HepG2 (cell line): ENCODE data around the gene CTSV. TPM values are rescaled to one million over a fixed set of nuclear protein-coding genes. Genes with fewer than 3 reads are reported as not detected.
"Not testable (repeated sequence)": the region's sequence is repeated elsewhere in the genome, so short reads cannot be mapped to it uniquely, and the experiment has no call there.

ENCODE experiments used
- ATAC-seq: fragments of 200-7000 bp; cut with Tn5 transposase; 3 replicates; pipeline ENCODE4 v1.9.1; 2020; ENCODE audit warnings: mild to moderate bottlenecking, moderate library complexity
- BruUV-seq: library from RNA; stranded (reverse); fragments of 400-500 nt; replicated peaks from 2 replicates; lab custom pipeline; 2021; lab: Mats Ljungman, UMichigan
- CTCF ChIA-PET: fragments of 300-600 bp; formaldehyde crosslinking; extraction: SDS; loops from one replicate; lab custom pipeline; 2021; ENCODE audit warnings: low total read pairs, inconsistent platforms, low intra/inter-chr PET ratio; lab: Yijun Ruan, JAX
- POLR2A ChIA-PET: fragments of 350-600 bp; sonication (Branson Sonifier 250); formaldehyde crosslinking; loops from one replicate; lab custom pipeline; 2020; ENCODE audit warnings: antibody characterized with exemption, inconsistent platforms; lab: Yijun Ruan, JAX
- DNase-seq: peaks from one replicate; pipeline ENCODE4 v3.0.0-alpha.2; 2015; ENCODE audit warnings: low spot score
- FAIRE-seq: peaks from 3 replicates; lab custom pipeline; 2011; peaks lifted over from hg19 to GRCh38; lab: Jason Lieb, UNC
- H2AFZ ChIP-seq: one replicate; pipeline ENCODE4 v1.6.1; 2011; ENCODE audit warnings: low read length, inconsistent platforms
- H3K27ac ChIP-seq: fragments of 300-600 bp; 3 replicates; pipeline ENCODE4 v1.8.0; 2011; ENCODE audit warnings: mixed run types, mild to moderate bottlenecking, mixed read lengths, low read length, inconsistent platforms; ENCODE audit not compliant: insufficient read depth; ENCODE audit errors: extremely low read length
- H3K27me3 ChIP-seq, 2 experiments: fragments of 200-600 bp in 1 of 2; 2 replicates in 1 of 2; 3 replicates in 1 of 2; pipeline versions ENCODE4 v1.6.0 to v1.8.0; 2011; ENCODE audit warnings: low read length in 2 of 2, mild to moderate bottlenecking in 2 of 2, moderate library complexity in 2 of 2, inconsistent platforms in 1 of 2; ENCODE audit not compliant: insufficient read depth in 2 of 2, control insufficient read depth in 1 of 2
- H3K36me3 ChIP-seq, 2 experiments: fragments of 200-600 bp in 1 of 2; replicated peaks in 1 of 2; 2 replicates in 1 of 2; 3 replicates in 1 of 2; pipeline versions ENCODE4 v1.5.1 to v1.8.0; 2011; ENCODE audit warnings: low read length in 2 of 2, inconsistent platforms in 1 of 2; ENCODE audit not compliant: insufficient read depth in 2 of 2, control insufficient read depth in 1 of 2
- H3K4me1 ChIP-seq: 2 replicates; pipeline ENCODE4 v1.5.1; 2012; ENCODE audit warnings: low read length, inconsistent platforms; ENCODE audit not compliant: insufficient read depth
- H3K4me2 ChIP-seq: 2 replicates; pipeline ENCODE4 v1.6.0; 2011; ENCODE audit warnings: low read depth, low read length, inconsistent platforms
- H3K4me3 ChIP-seq, 3 experiments: fragments of 200-600 bp in 1 of 3; sonication (generic), shearing (Covaris generic) in 1 of 3; replicated peaks in 1 of 3; 2 replicates each; pipeline ENCODE4 v1.5.1; 2011 to 2016; ENCODE audit warnings: low read length in 3 of 3, inconsistent platforms in 2 of 3, low read depth in 2 of 3, mild to moderate bottlenecking in 2 of 3, control low read depth in 1 of 3, mixed read lengths in 1 of 3; ENCODE audit not compliant: insufficient read depth in 1 of 3
- H3K79me2 ChIP-seq: one replicate; pipeline ENCODE4 v1.6.1; 2011; ENCODE audit warnings: low read length, inconsistent platforms; ENCODE audit not compliant: insufficient read depth
- H3K9ac ChIP-seq: 2 replicates; pipeline ENCODE4 v1.6.0; 2011; ENCODE audit warnings: mild to moderate bottlenecking, low read depth, low read length, inconsistent platforms; ENCODE audit not compliant: insufficient read depth
- H3K9me3 ChIP-seq: 2 replicates; pipeline ENCODE4 v1.5.1; 2012; ENCODE audit warnings: mild to moderate bottlenecking, low read length
- H4K20me1 ChIP-seq: 2 replicates; pipeline ENCODE4 v1.6.0; 2011; ENCODE audit warnings: inconsistent platforms, mild to moderate bottlenecking, low read length, moderate library complexity; ENCODE audit not compliant: insufficient read depth
- WGBS: methylation state at CpG from one replicate; pipeline ENCODE4 v1.1.6; 2017; ENCODE audit warnings: low lambda C conversion rate; 5-methylcytosine and 5-hydroxymethylcytosine counted together
- in situ Hi-C: cut with HindIII; loops from 2 replicates; pipeline ENCODE4 v1.10.0; 2017; ENCODE audit warnings: low pct_unique_long_range_greater_than_20kb; ENCODE audit not compliant: extremely low pct_ligation_motif_present
- intact Hi-C: fragments of 100-400 bp; cut with micrococcal nuclease; formaldehyde crosslinking; loops from one replicate; pipeline ENCODE4 v1.10.0; 2022; ENCODE audit not compliant: unreplicated experiment
- polyA plus RNA-seq, 8 experiments: library from polyadenylated mRNA; depleted of rRNA in 3 of 8; stranded (reverse) in 7 of 8; unstranded in 1 of 8; fragments of >200 nt; fragmentation: Illumina TruSeq in 4 of 8; extraction: Trizol in 4 of 8; gene quantifications; 2 replicates each; pipeline versions ENCODE4 v1.2.1 to v1.2.3, GENCODE V29; 2011 to 2016; ENCODE audit warnings: low read depth in 4 of 8, missing spikeins in 1 of 8, mixed read lengths in 1 of 8; ENCODE audit not compliant: insufficient read depth in 1 of 8
- total RNA-seq, 5 experiments: library from RNA; depleted of rRNA; stranded (reverse); fragments of >200 nt; fragmentation: Illumina TruSeq; extraction: Trizol; gene quantifications; 2 replicates each; pipeline ENCODE4 v1.2.3, GENCODE V29; 2016; ENCODE audit warnings: low read depth in 1 of 5

Gene CTSV
- total and polyA plus RNA-seq, 2 of the 13 experiments (the other 11 are each of a cell fraction or from before 2014, with no cell fraction given) = 10.6 to 12.6 TPM

DNA sequence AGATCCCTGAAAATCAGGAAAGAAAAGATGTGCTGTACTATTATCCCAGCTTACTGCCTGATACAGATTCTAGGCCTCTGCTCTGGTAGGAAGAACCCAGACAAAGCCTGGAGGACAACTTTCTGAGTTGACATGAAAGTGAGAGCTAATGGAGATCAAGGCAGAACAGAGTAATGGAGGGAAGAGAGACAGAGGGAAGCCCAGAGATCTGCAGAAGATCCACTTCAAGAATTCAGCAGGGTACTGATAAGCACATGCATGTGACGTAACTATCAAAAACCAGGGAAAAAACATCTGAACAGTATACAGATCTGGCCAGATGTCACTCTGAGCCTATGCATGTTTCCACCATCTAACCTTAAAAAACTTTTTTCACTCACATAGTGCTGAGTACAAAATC is 37.6 kb downstream of the CTSV start:
- in situ Hi-C loops, FAIRE-seq, H3K4me1 ChIP-seq, BruUV-seq, CTCF ChIA-PET, POLR2A ChIA-PET, intact Hi-C loops, DNase-seq, H4K20me1 ChIP-seq, H3K9ac ChIP-seq, H3K9me3 ChIP-seq, H3K36me3 ChIP-seq, H2AFZ ChIP-seq, H3K27ac ChIP-seq, H3K4me3 ChIP-seq, H3K4me2 ChIP-seq, H3K27me3 ChIP-seq, ATAC-seq: not testable (repeated sequence)
- H3K79me2 ChIP-seq = peaks cover 28% of the 10 kb centered on the region
- WGBS = 100% methylated on average over 1 of the region's 1 CpG

DNA sequence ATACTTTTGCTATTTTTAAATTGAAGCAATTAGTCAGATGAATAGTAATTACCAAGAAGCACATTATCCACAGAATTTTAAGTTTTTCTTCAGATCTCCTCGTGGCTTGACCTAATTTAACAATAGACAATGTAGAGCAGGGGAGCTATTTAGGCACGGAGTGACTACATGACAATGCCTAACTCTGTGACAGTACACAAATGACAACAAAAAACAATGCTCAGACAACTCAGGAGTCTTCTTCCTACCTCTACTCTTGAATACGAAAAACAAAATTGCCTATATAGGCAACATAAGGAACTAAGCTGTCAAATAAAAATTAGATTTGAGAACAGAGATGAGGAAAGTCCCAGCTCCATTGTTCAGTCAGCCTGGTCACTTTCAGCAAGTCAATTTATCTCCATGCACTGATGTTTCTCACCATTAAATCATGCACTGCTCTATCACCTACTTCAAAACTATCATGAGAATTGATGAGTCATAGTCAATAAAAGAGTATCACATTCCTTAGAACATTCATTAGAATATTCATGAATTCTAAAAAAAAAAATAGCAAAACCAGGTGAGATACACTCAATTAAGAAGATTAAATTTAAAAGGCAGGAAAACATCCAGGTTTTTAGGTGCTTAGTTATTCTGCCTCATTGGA is 38.7 kb downstream of the CTSV start:
- H3K27me3 ChIP-seq, H3K9ac ChIP-seq, intact Hi-C loops, H3K4me2 ChIP-seq, H2AFZ ChIP-seq, H3K27ac ChIP-seq, CTCF ChIA-PET, in situ Hi-C loops, DNase-seq, H3K4me3 ChIP-seq, ATAC-seq, H3K4me1 ChIP-seq, POLR2A ChIA-PET, FAIRE-seq, BruUV-seq, H3K36me3 ChIP-seq, H3K9me3 ChIP-seq, H4K20me1 ChIP-seq: not testable (repeated sequence)
- H3K79me2 ChIP-seq = peaks cover 28% of the 10 kb centered on the region
- 94% methylated on average over 3 of the region's 3 CpGs for WGBS

DNA sequence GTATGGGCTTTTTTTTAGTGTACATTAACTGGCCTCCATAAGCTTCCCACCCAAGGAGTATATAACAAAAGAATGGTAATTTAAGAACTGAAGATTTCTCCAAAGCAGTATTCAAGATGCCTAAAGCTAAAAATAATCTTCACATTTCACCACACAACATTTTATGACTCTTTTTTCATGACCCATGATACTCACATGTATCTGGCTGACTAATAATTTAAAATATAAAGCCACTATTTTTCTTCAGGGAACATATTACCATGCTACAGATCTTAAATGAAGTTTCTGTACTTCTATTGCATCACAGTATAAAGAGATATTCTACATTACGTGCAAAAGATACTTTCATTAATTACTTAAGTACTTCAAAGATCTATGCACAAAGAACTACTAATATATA is 39.2 kb downstream of the CTSV start:
- not testable (repeated sequence) for H3K4me2 ChIP-seq, H3K4me3 ChIP-seq

DNA sequence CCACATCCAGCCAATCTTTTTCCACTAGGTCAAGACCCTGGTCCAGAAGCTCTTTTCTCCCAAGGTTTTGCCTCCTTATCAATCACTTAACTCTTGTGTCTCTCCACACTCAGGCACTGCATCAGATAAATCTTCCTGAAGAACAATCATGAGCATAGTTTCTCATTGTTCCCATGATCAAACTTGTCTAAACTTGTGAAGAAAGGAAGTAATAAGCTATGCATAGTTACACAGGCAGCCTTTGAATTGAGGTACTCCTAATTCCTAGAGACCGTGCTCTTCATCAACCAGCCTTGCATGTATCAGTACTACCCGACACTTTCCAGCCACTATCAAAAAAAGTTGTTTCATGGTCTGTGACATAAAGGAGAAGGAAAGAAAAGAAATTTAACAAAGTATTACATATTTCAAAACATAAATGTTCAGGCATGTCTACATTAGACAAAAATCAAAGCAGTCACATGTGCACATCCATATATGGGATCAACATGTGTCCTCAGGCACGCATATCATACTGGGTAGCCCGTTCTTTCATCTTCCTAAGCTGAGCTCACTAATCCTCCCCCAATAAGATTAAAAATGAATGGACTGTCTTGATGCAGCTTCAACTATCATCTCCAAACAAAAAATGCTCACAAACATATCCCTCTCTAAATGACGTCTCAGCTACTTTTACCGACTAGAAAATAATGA is 41.8 kb downstream of the CTSV start:
- H4K20me1 ChIP-seq, BruUV-seq, DNase-seq, POLR2A ChIA-PET, H3K9ac ChIP-seq, H2AFZ ChIP-seq, FAIRE-seq, H3K4me3 ChIP-seq, ATAC-seq, H3K4me2 ChIP-seq, CTCF ChIA-PET, H3K4me1 ChIP-seq, H3K36me3 ChIP-seq, intact Hi-C loops, in situ Hi-C loops, H3K27ac ChIP-seq, H3K9me3 ChIP-seq, H3K27me3 ChIP-seq: not testable (repeated sequence)
- WGBS = 98% methylated on average over 6 of the region's 6 CpGs
- peaks cover 25% of the 10 kb centered on the region for H3K79me2 ChIP-seq

More for the DNA sequence above, 39.2 kb downstream of the CTSV start:
- CTCF ChIA-PET, in situ Hi-C loops, H4K20me1 ChIP-seq, POLR2A ChIA-PET, H3K36me3 ChIP-seq, ATAC-seq, intact Hi-C loops, H3K27ac ChIP-seq, H3K9me3 ChIP-seq, H3K27me3 ChIP-seq, FAIRE-seq, H3K4me1 ChIP-seq, BruUV-seq, H2AFZ ChIP-seq, H3K9ac ChIP-seq, DNase-seq: not testable (repeated sequence)
- peaks cover 28% of the 10 kb centered on the region for H3K79me2 ChIP-seq
- 97% methylated on average over 1 of the region's 1 CpG for WGBS
